Measurements from ENCODE around the gene MYH14. TPM values are rescaled to one million over a fixed set of nuclear protein-coding genes. Genes with fewer than 3 reads are reported as not detected.

MYH14 gene
- polyA plus RNA-seq, 1 of the 3 experiments (the other 2 are of a cell fraction): 0.02 TPM

- H3K36me3 ChIP-seq (replicated peaks in 1 of 2; ENCODE audit: control insufficient read depth in 1 of 2, insufficient read depth in 2 of 2, low read length in 1 of 2): no peaks in the 10 kb centered on the region
- no peak overlapping the region for H3K4me3 ChIP-seq (ENCODE audit: low read depth in 2 of 2, low read length in 1 of 2)
- H3K9ac ChIP-seq: no peak overlapping the region
- no peak overlapping the region for H3K4me2 ChIP-seq
- DNase-seq: no peak
- no peaks in the 10 kb centered on the region for H3K4me1 ChIP-seq (ENCODE audit: control insufficient read depth in 1 of 2, insufficient read depth in 2 of 2, low read depth in 1 of 2, low read length in 1 of 2)
- TF ChIP-seq TCF12 (IDR thresholded peaks at IDR 0.05): no peak
- TF ChIP-seq NRF1 (IDR thresholded peaks at IDR 0.05; ENCODE audit: low read depth, low read length): no peak
- TF ChIP-seq RAD21 (IDR thresholded peaks at IDR 0.05; ENCODE audit: low read length): no peak
- no peak for TF ChIP-seq EP300 (IDR thresholded peaks at IDR 0.05; ENCODE audit: borderline replicate concordance in 1 of 2, low read depth in 1 of 2, low read length in 1 of 2)
- TF ChIP-seq RFX5 (IDR thresholded peaks at IDR 0.05; ENCODE audit: low read length): no peak
- TF ChIP-seq USF1 (IDR thresholded peaks at IDR 0.05; ENCODE audit: borderline replicate concordance, low read depth): no peak
- H3K27ac ChIP-seq (ENCODE audit: low read depth in 2 of 2, low read length in 1 of 2): no peak overlapping the region
- POLR2A ChIA-PET: no interaction called here
- H3K9me2 ChIP-seq: no peaks in the 10 kb centered on the region
- H3F3A ChIP-seq (replicated peaks; ENCODE audit: insufficient read depth): no peaks in the 10 kb centered on the region
- CTCF ChIA-PET: no interaction called here
- H2AFZ ChIP-seq (ENCODE audit: low read depth): no peak overlapping the region
- H4K20me1 ChIP-seq (ENCODE audit: insufficient read depth): no peaks in the 10 kb centered on the region
- peaks cover 48% of the 10 kb centered on the region; the same call in 1 of the 2 replicates for H3K27me3 ChIP-seq (ENCODE audit: insufficient read depth)
- H3K79me2 ChIP-seq (ENCODE audit: insufficient read depth): no peaks in the 10 kb centered on the region
- 14% methylated on average over 8 of the region's 8 CpGs for WGBS (ENCODE audit: low lambda C conversion rate)
- no peaks in the 10 kb centered on the region for H3K9me3 ChIP-seq
These were observed 14.1 kb upstream of the MYH14 start for GRCh38 chr19:50189331-50189730.

- no peak overlapping the region for H2AFZ ChIP-seq (ENCODE audit: low read depth)
- H3K27ac ChIP-seq (ENCODE audit: low read depth in 2 of 2, low read length in 1 of 2): no peak overlapping the region
- no peaks in the 10 kb centered on the region for H4K20me1 ChIP-seq (ENCODE audit: insufficient read depth)
- no peaks in the 10 kb centered on the region for H3K9me2 ChIP-seq
- H3K9ac ChIP-seq: no peak overlapping the region
- no peaks in the 10 kb centered on the region for H3K36me3 ChIP-seq (replicated peaks in 1 of 2; ENCODE audit: control insufficient read depth in 1 of 2, insufficient read depth in 2 of 2, low read length in 1 of 2)
- H3K4me1 ChIP-seq (ENCODE audit: control insufficient read depth in 1 of 2, insufficient read depth in 2 of 2, low read depth in 1 of 2, low read length in 1 of 2): no peaks in the 10 kb centered on the region
- H3F3A ChIP-seq (replicated peaks; ENCODE audit: insufficient read depth): no peaks in the 10 kb centered on the region
- H3K4me2 ChIP-seq: no peak overlapping the region
- WGBS (ENCODE audit: low lambda C conversion rate): 9% methylated on average over 7 of the region's 8 CpGs
- no peak for DNase-seq
- CTCF ChIA-PET: interaction anchor here (0.7 kb wide), 1 partner anchor 827 kb away, joined by 3 read pairs; no protein-coding TSS in a partner anchor
- TF ChIP-seq MAX (IDR thresholded peaks at IDR 0.05; ENCODE audit: low read depth): no peak
- H3K4me3 ChIP-seq (ENCODE audit: low read depth in 2 of 2, low read length in 1 of 2): no peak overlapping the region
- POLR2A ChIA-PET: no interaction called here
- H3K79me2 ChIP-seq (ENCODE audit: insufficient read depth): no peaks in the 10 kb centered on the region
- H3K9me3 ChIP-seq: no peaks in the 10 kb centered on the region
- peaks cover 49% of the 10 kb centered on the region for H3K27me3 ChIP-seq (ENCODE audit: insufficient read depth)
These were observed 13.0 kb upstream of the MYH14 start for GRCh38 chr19:50190439-50190891.

GRCh38 chr19:50191216-50191615, 12.2 kb upstream of the MYH14 start:
- POLR2A ChIA-PET: no interaction called here
- WGBS (ENCODE audit: low lambda C conversion rate): 4% methylated on average over 4 of the region's 4 CpGs
- no peak for DNase-seq
- TF ChIP-seq REST (IDR thresholded peaks at IDR 0.05; ENCODE audit: low read depth, low read length) (no peak), CTCF (IDR thresholded peaks at IDR 0.05) (no peak), GABPA (IDR thresholded peaks at IDR 0.05; ENCODE audit: low read depth) (no peak), PBX3 (IDR thresholded peaks at IDR 0.05) (no peak), ELF1 (IDR thresholded peaks at IDR 0.05) (no peak), SIN3A (IDR thresholded peaks at IDR 0.05; ENCODE audit: borderline replicate concordance, low read depth, low read length) (no peak), IRF3 (IDR thresholded peaks at IDR 0.05; ENCODE audit: low read depth, low read length) (no peak)

More at GRCh38 chr19:50191216-50191615, 12.2 kb upstream of the MYH14 start:
- Histone ChIP-seq H3F3A (replicated peaks; ENCODE audit: insufficient read depth) (no peaks in the 10 kb centered on the region), H3K4me1 (ENCODE audit: control insufficient read depth in 1 of 2, insufficient read depth in 2 of 2, low read depth in 1 of 2, low read length in 1 of 2) (no peaks in the 10 kb centered on the region), H3K4me2 (no peak overlapping the region), H3K9me2 (no peaks in the 10 kb centered on the region), H3K79me2 (ENCODE audit: insufficient read depth) (no peaks in the 10 kb centered on the region), H3K27me3 (ENCODE audit: insufficient read depth) (peaks cover 56% of the 10 kb centered on the region), H3K9ac (no peak overlapping the region), H3K4me3 (ENCODE audit: low read depth in 2 of 2, low read length in 1 of 2) (no peak overlapping the region), H3K36me3 (replicated peaks in 1 of 2; ENCODE audit: control insufficient read depth in 1 of 2, insufficient read depth in 2 of 2, low read length in 1 of 2) (no peaks in the 10 kb centered on the region), H3K9me3 (no peaks in the 10 kb centered on the region), H2AFZ (ENCODE audit: low read depth) (no peak overlapping the region), H4K20me1 (ENCODE audit: insufficient read depth) (no peaks in the 10 kb centered on the region), H3K27ac (ENCODE audit: low read depth in 2 of 2, low read length in 1 of 2) (no peak overlapping the region)
- CTCF ChIA-PET: interaction anchor here (0.7 kb wide), 1 partner anchor 826 kb away, joined by 3 read pairs; no protein-coding TSS in a partner anchor

All from SK-N-SH (cell line).